Adrenal gland (tissue), 5 donors: Measurements from ENCODE around the gene CLEC3A.

Experiments
- CTCF ChIP-seq, 6 experiments: fragments of 450-650 bp in 4 of 6; fragments of 200-600 bp in 2 of 6; sonication (generic) in 1 of 6; IDR thresholded peaks; 1 replicate in 5 of 6; 2 replicates in 1 of 6; pipeline versions ENCODE4 v1.5.1 to v1.8.0; 2016 to 2021; ENCODE audit warnings: antibody characterized with exemption in 6 of 6, mild to moderate bottlenecking in 2 of 6, moderate library complexity in 1 of 6
- POLR2A ChIP-seq, 2 donors: fragments of 450-650 bp; IDR thresholded peaks; one replicate each; pipeline ENCODE4 v1.6.1; 2017; ENCODE audit warnings: antibody characterized with exemption in 2 of 2, mild to moderate bottlenecking in 2 of 2, moderate library complexity in 1 of 2
- donor health status: DM: no; HTN: no; CAD: no.

- TF ChIP-seq POLR2A (IDR thresholded peaks at IDR 0.05) (no peak), CTCF (IDR thresholded peaks at IDR 0.05) (no peak)
Measured at GRCh38 chr16:77977339-77977738, 45.0 kb upstream of the CLEC3A start.
